HG03575 (cell line): ENCODE results near the gene SLC5A1.
"Not testable (repeated sequence)": the region's sequence is repeated elsewhere in the genome, so short reads cannot be mapped to it uniquely, and the experiment has no call there.

Experiments
- ATAC-seq: cut with Tn5 transposase; IDR thresholded peaks from one replicate; pipeline ENCODE4 v1.9.1; 2021; ENCODE audit not compliant: unreplicated experiment, insufficient number of reproducible peaks, low FRiP score; ENCODE audit errors: extremely low read depth

The SLC5A1 gene

DNA sequence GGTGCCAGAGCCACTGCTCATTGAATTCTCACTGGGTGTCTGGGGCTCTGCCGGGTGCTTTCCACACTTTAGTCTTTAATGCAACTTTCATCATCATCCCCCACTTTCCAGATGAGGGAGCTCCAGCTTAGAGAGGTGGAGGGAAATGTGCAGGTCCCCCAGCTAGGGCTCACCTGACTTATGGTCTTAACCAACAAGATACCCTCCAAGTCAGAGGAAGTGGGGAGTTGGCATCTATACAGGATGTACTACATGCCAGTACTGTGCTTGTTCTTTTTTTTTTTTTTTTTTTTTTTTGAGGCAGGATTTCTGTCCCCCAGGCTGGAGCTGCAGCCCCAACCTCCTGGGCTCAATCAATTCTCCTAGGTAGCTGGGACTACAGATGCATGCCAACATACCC is 89.7 kb downstream of the SLC5A1 start:
- no peak for ATAC-seq

DNA sequence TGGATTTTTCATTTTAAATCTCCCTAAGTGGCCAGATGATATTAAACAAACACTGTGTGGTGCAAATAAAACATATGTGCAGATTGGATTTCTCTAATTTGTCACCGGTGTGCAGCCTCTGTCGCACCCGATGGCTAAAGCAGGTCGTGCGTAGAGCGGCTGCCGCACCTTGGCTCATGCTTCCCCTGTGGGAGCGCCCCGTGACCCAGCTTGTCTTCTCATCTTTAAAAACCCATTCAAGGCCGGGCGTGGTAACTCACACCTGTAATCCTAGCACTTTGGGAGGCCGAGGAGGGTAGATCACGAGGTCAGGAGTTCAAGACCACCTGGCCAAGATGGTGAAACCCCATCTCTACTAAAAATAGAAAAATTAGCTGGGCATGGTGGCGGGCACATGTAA is 91.7 kb downstream of the SLC5A1 start:
- not testable (repeated sequence) for ATAC-seq

GRCh38 chr22:32135958-32136357 is 92.9 kb downstream of the SLC5A1 start:
- ATAC-seq = not testable (repeated sequence)

GRCh38 chr22:32136881-32137280 is 93.8 kb downstream of the SLC5A1 start:
- not testable (repeated sequence) for ATAC-seq

DNA sequence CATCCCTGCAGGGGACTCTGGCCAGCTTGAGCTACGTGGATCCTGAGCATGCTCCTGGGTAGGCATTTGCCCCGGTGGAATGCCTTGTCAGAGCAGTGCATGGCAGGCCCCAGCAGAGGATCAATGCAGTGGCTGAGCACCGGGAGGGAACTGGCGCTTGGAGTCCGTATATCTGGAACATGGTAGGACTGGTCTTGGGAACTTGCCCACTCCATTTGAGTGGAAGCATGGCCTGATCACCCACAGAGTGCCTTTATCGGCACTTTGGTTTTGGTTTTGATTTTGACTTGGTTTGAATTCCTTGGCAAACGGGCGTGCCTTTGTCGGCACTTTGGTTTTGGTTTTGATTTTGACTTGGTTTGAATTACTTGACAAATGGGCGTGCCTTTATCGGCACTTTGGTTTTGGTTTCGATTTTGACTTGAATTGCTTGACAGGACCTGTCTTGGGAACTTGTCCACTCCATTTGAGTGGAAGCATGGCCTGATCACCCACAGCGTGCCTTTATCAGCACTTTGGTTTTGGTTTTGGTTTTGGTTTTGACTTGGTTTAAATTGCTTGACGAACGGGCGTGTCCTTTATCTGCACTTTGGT is 94.8 kb downstream of the SLC5A1 start:
- ATAC-seq = not testable (repeated sequence)

- not testable (repeated sequence) for ATAC-seq
Observed at GRCh38 chr22:32138576-32138975, 95.5 kb downstream of the SLC5A1 start.

- ATAC-seq = not testable (repeated sequence)
Observed at GRCh38 chr22:32140688-32141087, 97.6 kb downstream of the SLC5A1 start.

DNA sequence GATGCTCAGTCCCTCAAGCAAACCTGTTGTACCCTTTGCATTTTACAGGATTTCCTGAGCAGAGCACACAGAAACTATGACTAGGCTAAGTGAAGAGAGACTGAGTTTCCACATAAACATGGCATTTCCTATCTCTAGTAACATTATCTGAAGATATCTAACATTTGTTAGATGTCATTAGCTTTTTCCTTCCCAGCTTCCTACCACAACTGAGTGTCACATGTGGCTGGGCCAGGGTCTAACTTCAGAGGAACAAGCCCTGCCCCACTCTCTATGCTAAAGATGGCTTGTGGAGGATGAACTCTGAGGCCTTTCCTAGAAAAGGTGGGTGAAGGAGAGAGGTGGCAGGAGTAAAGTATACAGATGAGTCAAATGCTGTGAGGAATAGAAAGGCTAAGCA is 99.5 kb downstream of the SLC5A1 start:
- no peak for ATAC-seq

- no peak for ATAC-seq
Observed at GRCh38 chr22:32144496-32145274, 101.6 kb downstream of the SLC5A1 start.

DNA sequence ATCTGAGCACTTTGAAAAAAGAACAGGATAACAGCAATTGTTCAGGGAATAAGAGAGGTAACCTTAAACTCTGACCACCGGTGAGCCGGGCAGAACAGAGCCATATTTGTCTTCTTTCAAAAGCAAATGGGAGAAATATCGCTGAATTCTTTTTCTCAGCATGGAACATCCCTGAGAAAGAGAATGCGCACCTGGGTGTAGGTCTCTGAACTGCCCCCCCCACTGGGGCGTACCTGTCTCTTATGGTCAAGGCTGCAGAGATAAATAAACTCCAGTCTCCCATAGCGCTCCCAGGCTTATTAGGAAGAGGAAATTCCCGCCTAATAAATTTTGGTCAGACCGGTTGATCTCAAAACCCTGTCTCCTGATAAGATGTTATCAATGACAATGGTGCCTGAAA is 104.1 kb downstream of the SLC5A1 start:
- not testable (repeated sequence) for ATAC-seq

DNA sequence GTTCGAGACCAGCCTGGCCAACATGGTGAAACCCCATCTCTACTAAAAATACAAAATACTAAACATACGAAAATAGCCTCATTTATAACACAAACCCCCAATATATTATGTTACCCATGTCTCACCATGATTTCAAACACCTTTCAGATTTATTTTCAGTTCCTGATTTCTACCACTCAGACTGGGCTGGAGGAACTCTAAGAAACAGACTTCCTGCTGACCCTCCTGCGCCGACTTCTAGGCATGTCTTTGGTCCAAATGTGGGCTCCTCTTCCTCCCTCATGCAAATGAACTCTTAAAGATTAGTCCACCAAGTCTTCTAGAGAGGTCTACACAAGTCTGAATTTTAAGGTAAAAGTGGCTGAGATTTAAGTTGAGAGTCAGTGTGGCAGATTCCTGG is 105.3 kb downstream of the SLC5A1 start:
- not testable (repeated sequence) for ATAC-seq

DNA sequence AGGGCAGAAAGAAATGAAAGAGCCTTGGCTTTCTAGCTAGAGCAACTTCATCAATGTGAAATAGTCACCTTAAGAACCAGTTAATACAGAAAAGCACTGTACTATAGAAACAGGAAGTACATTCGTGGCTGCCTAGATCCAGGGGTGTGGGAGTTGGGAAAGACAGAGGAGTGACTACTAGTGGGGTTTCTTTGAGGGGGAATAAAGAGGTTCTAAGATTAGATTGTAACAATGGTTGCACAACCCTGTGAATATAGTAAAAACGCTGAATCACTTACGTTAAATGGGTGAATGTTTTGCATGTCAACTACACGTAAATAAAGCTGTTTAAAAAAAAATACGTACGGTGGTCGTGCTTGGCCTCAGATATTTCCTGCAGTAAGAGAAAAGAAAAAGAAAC is 107.6 kb downstream of the SLC5A1 start:
- not testable (repeated sequence) for ATAC-seq

DNA sequence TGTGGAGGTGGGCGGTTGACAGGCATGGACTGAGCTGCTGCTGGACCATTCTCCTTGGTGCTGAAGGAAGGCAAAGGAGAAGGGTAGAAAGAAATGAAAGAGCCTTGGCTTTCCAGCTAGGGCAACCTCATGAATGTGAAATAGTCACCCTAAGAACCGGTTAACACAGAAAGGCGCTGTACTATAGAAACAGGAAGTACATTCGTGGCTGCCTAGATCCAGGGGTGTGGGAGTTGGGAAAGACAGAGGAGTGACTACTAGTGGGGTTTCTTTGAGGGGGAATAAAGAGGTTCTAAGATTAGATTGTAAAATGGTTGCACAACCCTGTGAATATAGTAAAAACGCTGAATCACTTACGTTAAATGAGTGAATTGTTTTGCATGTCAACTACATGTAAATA is 108.6 kb downstream of the SLC5A1 start:
- ATAC-seq = not testable (repeated sequence)

DNA sequence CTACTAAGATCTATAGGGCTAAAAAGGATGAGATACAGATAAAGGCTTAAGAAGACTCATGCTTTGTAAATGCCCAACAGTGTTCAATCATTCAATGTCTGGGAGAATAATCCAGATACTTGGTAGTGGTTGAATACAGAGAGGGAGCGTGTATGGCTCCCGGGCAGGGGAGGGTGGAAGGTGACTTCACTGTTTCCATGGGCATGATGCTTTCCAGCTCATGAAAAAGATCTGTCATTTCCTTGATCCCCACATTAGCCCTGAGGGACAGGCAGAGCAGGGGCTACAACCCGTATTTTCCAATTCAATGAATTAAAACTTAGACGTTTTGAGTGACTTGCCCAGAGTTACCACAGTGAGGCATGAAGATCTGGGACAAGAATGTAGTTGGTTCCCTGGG is 111.7 kb downstream of the SLC5A1 start:
- not testable (repeated sequence) for ATAC-seq

- ATAC-seq = not testable (repeated sequence)
Observed at GRCh38 chr22:32157632-32158031, 114.6 kb downstream of the SLC5A1 start.

DNA sequence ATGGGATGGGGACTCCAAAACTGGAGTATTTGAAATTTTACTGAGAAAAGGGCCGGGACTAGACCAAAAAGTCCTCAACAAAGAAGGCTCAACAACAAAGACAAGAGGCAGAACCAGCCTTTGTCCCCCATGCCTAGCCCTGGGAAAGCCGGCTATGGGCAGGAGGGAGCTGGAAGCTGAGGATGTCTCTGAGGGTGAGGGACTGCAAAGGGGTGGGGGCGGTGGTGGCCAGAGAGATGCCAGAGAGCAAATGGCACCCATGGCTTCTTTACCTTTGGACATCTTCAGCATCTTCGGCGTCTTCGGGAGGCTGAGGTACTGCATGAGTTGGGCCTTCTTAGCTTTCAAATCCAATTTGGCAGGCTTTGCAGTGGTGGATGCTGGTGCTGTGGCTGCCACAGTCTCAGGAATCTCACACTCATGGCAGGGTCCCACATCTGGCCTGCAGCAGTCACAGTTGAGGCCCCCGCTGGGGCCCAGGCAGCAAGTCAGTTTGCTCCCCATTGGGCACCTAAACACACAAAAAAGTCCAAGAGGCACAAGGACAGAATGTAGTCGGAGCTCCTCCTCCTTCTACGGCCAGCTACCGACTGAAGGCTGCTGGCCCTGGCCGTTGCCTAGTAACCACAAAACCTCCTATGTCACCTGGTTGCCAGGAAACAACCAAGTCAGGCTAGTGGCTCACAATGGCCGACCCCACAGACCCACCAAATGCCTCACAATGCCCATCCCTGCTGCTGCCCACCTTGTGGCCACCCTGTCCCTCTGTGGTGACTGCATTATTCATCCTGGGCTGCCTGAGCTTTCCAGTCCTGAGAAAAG is 115.9 kb downstream of the SLC5A1 start, which contains the start of gene C22orf42:
TSS of gene C22orf42 (minus strand) at position 592 of the 822 bp plus-strand sequence. CDS start at position 504, 88 bp downstream.
- no peak for ATAC-seq

- not testable (repeated sequence) for ATAC-seq
Observed at GRCh38 chr22:32160411-32160810, 117.3 kb downstream of the SLC5A1 start.
